Glutamatergic neuron (in vitro differentiated cells): ENCODE measurements around the gene TMEM185A. TPM values are rescaled to one million over a fixed set of nuclear protein-coding genes. Genes with fewer than 3 reads are reported as not detected.
"Not testable (repeated sequence)": the region's sequence is repeated elsewhere in the genome, so short reads cannot be mapped to it uniquely, and the experiment has no call there.

ENCODE experiments used
- DNase-seq: peaks from one replicate; pipeline ENCODE4 v3.0.0; 2022
- H3K27ac Mint-ChIP-seq: one replicate; pipeline ENCODE4 v1.8.0; 2020; ENCODE audit warnings: mild to moderate bottlenecking, mixed read lengths, inconsistent platforms; ENCODE audit not compliant: unreplicated experiment
- H3K27me3 Mint-ChIP-seq: one replicate; pipeline ENCODE4 v1.8.0; 2020; ENCODE audit warnings: mild to moderate bottlenecking, moderate library complexity, mixed read lengths, inconsistent platforms; ENCODE audit not compliant: unreplicated experiment
- H3K36me3 Mint-ChIP-seq: one replicate; pipeline ENCODE4 v1.8.0; 2020; ENCODE audit warnings: mild to moderate bottlenecking, mixed read lengths, inconsistent platforms; ENCODE audit not compliant: unreplicated experiment
- H3K4me1 Mint-ChIP-seq: one replicate; pipeline ENCODE4 v1.8.0; 2020; ENCODE audit warnings: mild to moderate bottlenecking, low read depth, mixed read lengths, inconsistent platforms; ENCODE audit not compliant: unreplicated experiment
- H3K4me3 Mint-ChIP-seq: one replicate; pipeline ENCODE4 v1.8.0; 2020; ENCODE audit warnings: mild to moderate bottlenecking, mixed read lengths, inconsistent platforms; ENCODE audit not compliant: unreplicated experiment
- H3K9me3 Mint-ChIP-seq: one replicate; pipeline ENCODE4 v1.8.0; 2020; ENCODE audit warnings: mild to moderate bottlenecking, moderate library complexity, mixed read lengths, inconsistent platforms; ENCODE audit not compliant: unreplicated experiment
- total RNA-seq: library from RNA; stranded (reverse); fragmentation: NEBNext Ultra II Directional; extraction: Animal tissue kit (Norgen Biotek cat#: 25700); gene quantifications from one replicate; pipeline ENCODE4 v1.2.1, GENCODE V29; 2021; ENCODE audit not compliant: unreplicated experiment
- TF ChIP-seq, protein P1 (sequence below): fragments of 200-600 bp; sonication (generic); IDR thresholded peaks from one replicate; pipeline ENCODE4 v1.5.0; 2021; ENCODE audit not compliant: partially characterized antibody, unreplicated experiment

The TMEM185A gene
- total RNA-seq, 1 donor from 2014 or later = 34.6 TPM

DNA sequence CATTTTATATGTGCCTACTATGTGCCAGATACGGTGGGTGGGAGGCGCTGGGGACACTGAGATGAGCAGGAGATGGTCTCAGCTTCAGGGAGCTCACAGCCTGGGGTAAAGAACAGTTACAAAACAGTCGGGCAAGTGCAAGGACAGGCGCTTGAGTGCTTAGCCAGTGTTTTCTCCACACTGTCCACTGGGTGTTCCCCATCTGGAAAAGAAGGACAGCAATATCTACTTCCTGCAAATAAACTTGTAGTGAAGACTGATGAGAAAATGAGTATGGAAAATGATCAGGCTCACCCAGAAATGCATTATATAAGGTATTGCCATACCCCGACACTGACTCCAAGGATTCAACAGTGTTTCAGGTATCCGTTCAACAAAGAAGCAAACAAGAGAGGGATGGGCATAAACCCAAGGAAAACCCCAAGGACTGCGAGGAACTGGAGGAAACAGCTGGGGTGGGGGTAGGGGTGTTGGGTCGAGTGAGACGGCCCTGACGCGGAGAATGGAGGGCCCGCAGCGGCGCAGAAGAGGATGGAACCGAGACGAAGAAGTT lies 835 bp downstream of the TMEM185A start:
- peak overlapping the region; percentile 62 for H3K27ac Mint-ChIP-seq
- peaks cover 10% of the 10 kb centered on the region for H3K9me3 Mint-ChIP-seq
- H3K4me1 Mint-ChIP-seq = peaks cover 12% of the 10 kb centered on the region
- TF ChIP-seq, protein P1, sequence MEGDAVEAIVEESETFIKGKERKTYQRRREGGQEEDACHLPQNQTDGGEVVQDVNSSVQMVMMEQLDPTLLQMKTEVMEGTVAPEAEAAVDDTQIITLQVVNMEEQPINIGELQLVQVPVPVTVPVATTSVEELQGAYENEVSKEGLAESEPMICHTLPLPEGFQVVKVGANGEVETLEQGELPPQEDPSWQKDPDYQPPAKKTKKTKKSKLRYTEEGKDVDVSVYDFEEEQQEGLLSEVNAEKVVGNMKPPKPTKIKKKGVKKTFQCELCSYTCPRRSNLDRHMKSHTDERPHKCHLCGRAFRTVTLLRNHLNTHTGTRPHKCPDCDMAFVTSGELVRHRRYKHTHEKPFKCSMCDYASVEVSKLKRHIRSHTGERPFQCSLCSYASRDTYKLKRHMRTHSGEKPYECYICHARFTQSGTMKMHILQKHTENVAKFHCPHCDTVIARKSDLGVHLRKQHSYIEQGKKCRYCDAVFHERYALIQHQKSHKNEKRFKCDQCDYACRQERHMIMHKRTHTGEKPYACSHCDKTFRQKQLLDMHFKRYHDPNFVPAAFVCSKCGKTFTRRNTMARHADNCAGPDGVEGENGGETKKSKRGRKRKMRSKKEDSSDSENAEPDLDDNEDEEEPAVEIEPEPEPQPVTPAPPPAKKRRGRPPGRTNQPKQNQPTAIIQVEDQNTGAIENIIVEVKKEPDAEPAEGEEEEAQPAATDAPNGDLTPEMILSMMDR = no peak
- H3K4me3 Mint-ChIP-seq = peak overlapping the region; percentile 94
- peaks cover 9% of the 10 kb centered on the region for H3K27me3 Mint-ChIP-seq
- no peak for DNase-seq
- peaks cover 5% of the 10 kb centered on the region for H3K36me3 Mint-ChIP-seq

DNA sequence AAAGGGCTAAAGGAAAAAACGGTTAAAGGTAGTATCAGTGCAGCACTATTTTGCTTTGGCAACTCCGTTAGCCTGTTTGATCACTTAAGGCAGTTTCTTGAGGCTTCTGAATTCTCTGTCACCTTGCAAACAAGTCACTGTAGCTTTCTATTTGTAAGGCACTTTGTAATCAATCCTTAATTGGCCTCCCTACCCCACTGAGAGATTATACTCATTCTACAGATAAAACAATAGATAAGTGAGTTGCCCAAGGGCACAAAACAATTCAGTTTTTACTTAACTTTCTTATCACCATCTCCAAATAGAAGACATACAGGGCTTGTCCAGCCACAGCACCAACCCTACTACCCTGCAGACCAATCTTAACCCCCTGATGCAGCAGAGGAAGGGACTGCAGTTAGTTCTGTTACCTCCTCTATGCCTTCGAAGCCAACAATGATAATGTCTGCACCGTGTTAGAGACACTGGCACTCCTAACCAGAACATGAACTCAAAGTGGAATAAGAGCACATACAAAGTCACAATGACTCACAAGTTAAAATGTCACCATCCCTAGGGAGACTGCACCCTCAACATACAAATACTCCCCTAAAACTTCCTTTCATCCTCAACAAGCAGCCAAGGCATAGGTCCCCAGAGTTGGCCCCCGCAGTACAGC lies 1.7 kb downstream of the TMEM185A start:
- peak overlapping the region; percentile 25 for H3K27ac Mint-ChIP-seq
- no peaks in the 10 kb centered on the region for H3K36me3 Mint-ChIP-seq
- TF ChIP-seq, protein P1 = no peak
- no peak for DNase-seq
- H3K27me3 Mint-ChIP-seq = peaks cover 6% of the 10 kb centered on the region
- H3K4me1 Mint-ChIP-seq = peaks cover 12% of the 10 kb centered on the region
- H3K4me3 Mint-ChIP-seq = peak overlapping the region; percentile 94
- H3K9me3 Mint-ChIP-seq = peaks cover 10% of the 10 kb centered on the region

DNA sequence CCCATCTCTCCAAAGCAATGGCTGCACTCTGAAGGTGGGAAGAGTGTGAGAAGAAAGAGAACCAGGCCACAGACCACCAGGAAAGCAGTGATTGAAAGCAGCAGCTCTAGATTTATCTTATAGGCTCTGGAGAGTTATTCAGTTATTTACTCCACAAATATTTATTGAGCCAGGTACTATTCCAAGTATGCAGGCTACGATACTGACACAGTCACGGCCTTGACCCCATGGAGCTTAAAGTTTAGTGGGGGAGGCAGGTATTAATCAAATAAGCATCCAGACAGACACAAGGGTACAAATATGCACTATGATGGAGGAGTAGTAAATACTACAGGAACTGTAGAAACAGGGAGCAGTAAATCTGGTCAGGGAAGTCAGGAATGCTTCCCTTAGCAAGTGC lies 2.8 kb downstream of the TMEM185A start:
- Mint-ChIP-seq H3K9me3 (peaks cover 10% of the 10 kb centered on the region), H3K27ac (no peak overlapping the region), H3K4me1 (peaks cover 12% of the 10 kb centered on the region), H3K27me3 (peaks cover 6% of the 10 kb centered on the region), H3K4me3 (no peak overlapping the region), H3K36me3 (no peaks in the 10 kb centered on the region)
- TF ChIP-seq, protein P1 = no peak
- no peak for DNase-seq

- H3K4me1 Mint-ChIP-seq = peaks cover 12% of the 10 kb centered on the region
- H3K4me3 Mint-ChIP-seq = no peak overlapping the region
- TF ChIP-seq, protein P1 = no peak
- peaks cover 10% of the 10 kb centered on the region for H3K9me3 Mint-ChIP-seq
- no peak for DNase-seq
- H3K27ac Mint-ChIP-seq = no peak overlapping the region
- peaks cover 6% of the 10 kb centered on the region for H3K27me3 Mint-ChIP-seq
- H3K36me3 Mint-ChIP-seq = no peaks in the 10 kb centered on the region
Measured at GRCh38 chrX:149628280-149628679, 3.3 kb downstream of the TMEM185A start.

GRCh38 chrX:149626829-149627228 lies 4.8 kb downstream of the TMEM185A start:
- not testable (repeated sequence) for H3K4me3 Mint-ChIP-seq

DNA sequence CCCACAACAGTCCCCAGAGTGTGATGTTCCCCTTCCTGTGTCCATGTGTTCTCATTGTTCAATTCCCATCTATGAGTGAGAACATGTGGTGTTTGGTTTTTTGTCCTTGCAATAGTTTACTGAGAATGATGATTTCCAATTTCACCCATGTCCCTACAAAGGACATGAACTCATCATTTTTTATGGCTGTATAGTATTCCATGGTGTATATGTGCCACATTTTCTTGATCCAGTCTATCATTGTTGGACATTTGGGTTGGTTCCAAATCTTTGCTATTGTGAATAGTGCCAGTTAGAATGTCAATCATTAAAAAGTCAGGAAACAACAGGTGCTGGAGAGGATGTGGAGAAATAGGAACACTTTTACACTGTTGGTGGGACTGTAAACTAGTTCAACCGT lies 11.9 kb downstream of the TMEM185A start:
- DNase-seq, H3K9me3 Mint-ChIP-seq, H3K27ac Mint-ChIP-seq, H3K36me3 Mint-ChIP-seq, H3K4me3 Mint-ChIP-seq, H3K27me3 Mint-ChIP-seq, H3K4me1 Mint-ChIP-seq: not testable (repeated sequence)

More at GRCh38 chrX:149626829-149627228, 4.8 kb downstream of the TMEM185A start:
- not testable (repeated sequence) for H3K27ac Mint-ChIP-seq, H3K27me3 Mint-ChIP-seq, DNase-seq, H3K4me1 Mint-ChIP-seq, H3K36me3 Mint-ChIP-seq, H3K9me3 Mint-ChIP-seq
